Heart right ventricle (tissue), 16 donors: ENCODE measurements around the gene TRNP1. TPM values are rescaled to one million over a fixed set of nuclear protein-coding genes. Genes with fewer than 3 reads are reported as not detected.
A peak's percentile ranks its signal among the peaks of the same experiment; 100 is the strongest.

ENCODE experiments used
- ATAC-seq, 8 donors: fragments of 200-7000 bp; cut with Tn5 transposase; one replicate each; pipeline ENCODE4 v1.9.1; 2020; ENCODE audit warnings: mild to moderate bottlenecking in 8 of 8, moderate library complexity in 8 of 8, moderate number of reproducible peaks in 1 of 8
- DNase-seq, 2 donors: peaks; one replicate each; pipeline ENCODE4 v3.0.0-alpha.2; 2020
- H3K27ac ChIP-seq, 10 donors: fragments of 200-600 bp; sonication (generic) in 2 of 10; one replicate each; pipeline versions ENCODE4 v1.5.0 to v1.8.0; 2020 to 2022; ENCODE audit warnings: mild to moderate bottlenecking in 3 of 10
- H3K27me3 ChIP-seq, 7 donors: fragments of 200-600 bp; one replicate each; pipeline ENCODE4 v1.8.0; 2021 to 2022; ENCODE audit warnings: mild to moderate bottlenecking in 2 of 7
- H3K36me3 ChIP-seq, 9 donors: fragments of 200-600 bp; sonication (generic) in 1 of 9; one replicate each; pipeline versions ENCODE4 v1.5.0 to v1.8.0; 2020 to 2022; ENCODE audit warnings: mild to moderate bottlenecking in 2 of 9
- H3K4me1 ChIP-seq, 9 donors: fragments of 200-600 bp; sonication (generic) in 1 of 9; one replicate each; pipeline versions ENCODE4 v1.5.0 to v1.8.0; 2020 to 2022; ENCODE audit warnings: mild to moderate bottlenecking in 4 of 9
- H3K4me3 ChIP-seq, 10 donors: fragments of 200-600 bp; sonication (generic) in 2 of 10; one replicate each; pipeline versions ENCODE4 v1.5.0 to v1.8.0; 2020 to 2022; ENCODE audit warnings: mild to moderate bottlenecking in 7 of 10, moderate library complexity in 2 of 10
- H3K9me3 ChIP-seq, 11 donors: fragments of 200-600 bp in 10 of 11; sonication (generic) in 2 of 11; one replicate each; pipeline versions ENCODE4 v1.5.0 to v1.8.0; 2013 to 2022; ENCODE audit warnings: mild to moderate bottlenecking in 2 of 11, control low read depth in 1 of 11, moderate library complexity in 1 of 11
- WGBS, 2 donors: extraction: QIAGEN DNeasy Blood & Tissue Kit; methylation state at CpG; one replicate each; pipeline ENCODE4 v1.1.7; 2013; ENCODE audit warnings: inconsistent platforms in 1 of 2; 5-methylcytosine and 5-hydroxymethylcytosine counted together
- intact Hi-C, 10 donors: fragments of 100-400 bp; cut with DNase I; formaldehyde crosslinking; loops; one replicate each; pipeline versions ENCODE4 v1.11.1 to v1.14.2; 2022
- polyA plus RNA-seq, 2 donors: library from polyadenylated mRNA; stranded (reverse); fragments of 200-250 nt; gene quantifications; one replicate each; pipeline ENCODE4 v1.2.3, GENCODE V29; 2013
- total RNA-seq, 10 donors: library from RNA; stranded (reverse); fragmentation: NEBNext Ultra II Directional in 3 of 10; extraction: Animal tissue kit (Norgen Biotek cat#: 25700) in 3 of 10; gene quantifications; one replicate each; pipeline versions ENCODE4 v1.2.1 to v1.2.4, GENCODE V29; 2021 to 2023
- TF ChIP-seq, protein P1 (sequence below), 9 donors: fragments of 200-600 bp; sonication (generic) in 2 of 9; IDR thresholded peaks; one replicate each; pipeline versions ENCODE4 v1.5.0 to v1.8.0; 2021 to 2022; ENCODE audit warnings: antibody characterized with exemption in 9 of 9, mild to moderate bottlenecking in 5 of 9, moderate library complexity in 1 of 9
- donor health status: Arrhythmogenic right ventricular cardiomyopathy.
- donor health status: ischemic (EF 13 %, LVEDD 7.1; RV severe dilation, severe dysfunction).
- donor health status: healthy with polysubstance abuse.
- donor health status: DM: no; HTN: yes; CAD: no.
- donor health status: DM: no; HTN: no; CAD: no.
- donor health status: ischemic (EF 25% LVEDD 6.9; RV normal size, moderate dysfunction).
- donor health status: ischemic (EF 25% LVEDD 5.7; RV mildly dilated, moderate dysfunction).
- donor health status: healthy.
- donor health status: DM: yes; HTN: yes; CAD: no.
- donor health status: Ischemic cardiomyopathy.
- donor health status: ischemic (EF 35%, LVEDD 5.7; RV mildly dilated, moderate dysfunction).
- donor health status: nonischemic (EF 11% LVEDD 7.7; RV severe dilation, severe dysfunction).
- donor health status: DM: yes; HTN: yes; CAD: no.
- donor health status: PGD.
- donor health status: ischemic (EF 29% LVEDD 5.4; RV normal size, mild dysfunction).
- donor health status: nonischemic (EF 23%, LVEDD 6.1; RV moderate dilation, normal function).

Gene TRNP1
- total and polyA plus RNA-seq, 12 donors: 11.9 to 48.6 (median 22.3) TPM

DNA sequence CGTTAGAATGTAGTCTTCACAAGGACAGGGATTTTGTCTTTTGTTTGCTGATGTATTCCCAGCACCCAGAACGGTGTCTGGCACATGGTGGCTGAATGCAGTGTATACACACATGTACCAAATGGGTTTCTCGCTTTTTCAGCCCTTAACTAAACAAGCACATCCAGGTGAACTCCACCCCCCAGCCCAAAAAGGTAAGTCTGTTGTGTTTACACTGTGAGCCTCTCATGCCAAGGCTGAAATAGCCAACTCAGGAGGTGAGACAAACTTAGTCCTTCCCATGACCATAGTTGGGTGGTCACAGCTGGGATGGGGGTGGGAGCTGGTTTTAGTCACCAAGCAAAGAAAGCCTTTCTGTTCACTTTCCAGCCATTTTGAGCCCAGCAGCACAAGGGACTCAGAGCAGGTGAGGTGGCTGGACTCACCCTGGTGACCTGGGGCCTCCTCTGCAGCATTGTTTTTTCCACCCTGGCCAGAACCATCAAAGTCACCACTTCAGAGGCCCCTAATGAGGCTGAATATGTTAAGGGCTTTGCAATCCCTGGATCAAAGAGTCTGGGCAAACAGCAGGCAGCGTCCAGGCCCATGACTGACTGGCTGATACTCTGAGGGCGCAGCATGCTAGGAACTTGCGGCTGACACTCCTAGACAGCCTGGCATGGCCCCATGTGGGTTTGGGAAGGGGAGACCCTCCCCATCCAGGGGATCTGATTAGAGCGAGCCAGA is 10.4 kb downstream of the TRNP1 start:
- H3K4me1 ChIP-seq: peaks cover 24 to 72% (median 47%) of the 10 kb centered on the region in 9 donors
- peaks cover 0 to 15% (median 0%) of the 10 kb centered on the region in 9 donors for H3K36me3 ChIP-seq
- no peaks in the 10 kb centered on the region for H3K9me3 ChIP-seq
- TF ChIP-seq, protein P1, sequence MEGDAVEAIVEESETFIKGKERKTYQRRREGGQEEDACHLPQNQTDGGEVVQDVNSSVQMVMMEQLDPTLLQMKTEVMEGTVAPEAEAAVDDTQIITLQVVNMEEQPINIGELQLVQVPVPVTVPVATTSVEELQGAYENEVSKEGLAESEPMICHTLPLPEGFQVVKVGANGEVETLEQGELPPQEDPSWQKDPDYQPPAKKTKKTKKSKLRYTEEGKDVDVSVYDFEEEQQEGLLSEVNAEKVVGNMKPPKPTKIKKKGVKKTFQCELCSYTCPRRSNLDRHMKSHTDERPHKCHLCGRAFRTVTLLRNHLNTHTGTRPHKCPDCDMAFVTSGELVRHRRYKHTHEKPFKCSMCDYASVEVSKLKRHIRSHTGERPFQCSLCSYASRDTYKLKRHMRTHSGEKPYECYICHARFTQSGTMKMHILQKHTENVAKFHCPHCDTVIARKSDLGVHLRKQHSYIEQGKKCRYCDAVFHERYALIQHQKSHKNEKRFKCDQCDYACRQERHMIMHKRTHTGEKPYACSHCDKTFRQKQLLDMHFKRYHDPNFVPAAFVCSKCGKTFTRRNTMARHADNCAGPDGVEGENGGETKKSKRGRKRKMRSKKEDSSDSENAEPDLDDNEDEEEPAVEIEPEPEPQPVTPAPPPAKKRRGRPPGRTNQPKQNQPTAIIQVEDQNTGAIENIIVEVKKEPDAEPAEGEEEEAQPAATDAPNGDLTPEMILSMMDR (IDR thresholded peaks at IDR 0.05): no peak
- intact Hi-C loops: no loop called here
- H3K27ac ChIP-seq: peak overlapping the region in 5 of 10 donors; percentile 16 to 55 (median 46)
- ATAC-seq: no peak
- no peak overlapping the region for H3K4me3 ChIP-seq
- WGBS, 2 donors: 90 to 93% methylated on average over 7 of the region's 7 CpGs
- H3K27me3 ChIP-seq: no peaks in the 10 kb centered on the region
- DNase-seq: no peak

- no peaks in the 10 kb centered on the region for H3K27me3 ChIP-seq
- TF ChIP-seq, protein P1 (IDR thresholded peaks at IDR 0.05): no peak
- H3K36me3 ChIP-seq: peaks cover 0 to 15% (median 0%) of the 10 kb centered on the region in 9 donors
- peak overlapping the region in 5 of 10 donors; percentile 16 to 55 (median 46) for H3K27ac ChIP-seq
- H3K4me1 ChIP-seq: peaks cover 20 to 72% (median 47%) of the 10 kb centered on the region in 9 donors
- DNase-seq: peak in 1 of 2 donors; percentile 34
- intact Hi-C loops: no loop called here
- WGBS, 2 donors: 64 to 72% methylated on average over 10 of the region's 10 CpGs
- peak in 5 of 8 donors; percentile 25 to 66 (median 43) for ATAC-seq
- no peak overlapping the region for H3K4me3 ChIP-seq
- H3K9me3 ChIP-seq: no peaks in the 10 kb centered on the region
Observed at GRCh38 chr1:27004471-27005165, 11.1 kb downstream of the TRNP1 start.

GRCh38 chr1:27005166-27005530 is 11.7 kb downstream of the TRNP1 start:
- H3K4me3 ChIP-seq: no peak overlapping the region
- peak overlapping the region in 1 of 10 donors; percentile 55 for H3K27ac ChIP-seq
- WGBS, 2 donors: 89 to 93% methylated on average over 3 of the region's 3 CpGs
- intact Hi-C loops: no loop called here
- no peaks in the 10 kb centered on the region for H3K9me3 ChIP-seq
- peaks cover 0 to 15% (median 0%) of the 10 kb centered on the region in 9 donors for H3K36me3 ChIP-seq
- ATAC-seq: no peak
- no peak for DNase-seq
- TF ChIP-seq, protein P1 (IDR thresholded peaks at IDR 0.05): no peak
- no peaks in the 10 kb centered on the region for H3K27me3 ChIP-seq
- H3K4me1 ChIP-seq: peaks cover 22 to 72% (median 47%) of the 10 kb centered on the region in 9 donors

DNA sequence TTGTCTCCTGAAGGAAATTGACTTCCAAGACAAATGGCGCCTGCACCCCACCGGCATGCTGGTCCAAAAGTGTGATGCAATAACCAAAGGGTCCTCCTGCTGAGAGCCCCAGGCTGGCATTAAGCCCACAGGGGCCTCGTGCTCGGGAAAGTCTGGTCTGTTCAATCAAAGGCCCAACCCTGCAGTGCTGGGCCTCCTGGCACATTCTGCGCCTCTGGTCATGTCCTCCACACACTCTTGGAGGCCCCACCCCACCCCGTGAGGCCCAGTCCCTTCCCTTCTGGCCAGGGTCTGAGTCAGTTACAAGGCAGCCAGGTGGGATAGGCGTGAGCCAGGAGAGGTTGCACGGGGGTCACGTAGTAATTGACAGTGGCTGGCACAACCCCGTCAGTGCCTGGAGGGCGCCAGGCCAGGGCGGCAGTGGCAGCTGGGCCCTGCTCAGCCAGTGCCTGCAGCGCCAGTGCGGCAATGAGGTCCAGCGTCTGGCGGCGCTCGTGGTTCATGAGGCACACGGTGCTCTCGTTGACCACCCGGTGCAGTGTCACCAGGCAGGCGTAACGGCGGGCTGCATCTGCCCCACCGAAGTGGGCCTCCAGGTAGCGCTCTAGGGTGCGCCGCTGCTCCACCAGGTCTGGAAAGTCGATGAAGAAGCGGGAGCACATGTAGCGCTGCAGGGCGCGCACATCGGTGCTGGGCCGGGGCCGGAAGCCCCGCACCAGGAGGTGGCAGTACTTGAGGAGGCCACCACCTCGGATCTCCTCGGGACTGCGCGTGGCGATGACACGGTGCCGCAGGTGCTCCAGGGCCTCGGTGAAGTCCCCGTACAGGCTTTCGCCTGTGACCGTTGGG is 12.4 kb downstream of the TRNP1 start:
- Histone ChIP-seq H3K36me3 (peaks cover 0 to 15% (median 0%) of the 10 kb centered on the region in 9 donors), H3K4me3 (no peak overlapping the region), H3K4me1 (peaks cover 22 to 72% (median 47%) of the 10 kb centered on the region in 9 donors), H3K9me3 (no peaks in the 10 kb centered on the region), H3K27ac (no peak overlapping the region), H3K27me3 (no peaks in the 10 kb centered on the region)
- intact Hi-C loops: no loop called here
- no peak for DNase-seq
- WGBS, 2 donors: 94% methylated on average over 48 of the region's 48 CpGs
- ATAC-seq: no peak
- TF ChIP-seq, protein P1 (IDR thresholded peaks at IDR 0.05): no peak
